GM18907 (cell line): Measurements from ENCODE around the gene KHSRP.
"Not testable (repeated sequence)": the region's sequence is repeated elsewhere in the genome, so short reads cannot be mapped to it uniquely, and the experiment has no call there.

ENCODE experiments used
- ATAC-seq: cut with Tn5 transposase; IDR thresholded peaks from one replicate; pipeline ENCODE4 v1.9.1; 2021; ENCODE audit warnings: mild to moderate bottlenecking, moderate library complexity; ENCODE audit not compliant: unreplicated experiment

The KHSRP gene

DNA sequence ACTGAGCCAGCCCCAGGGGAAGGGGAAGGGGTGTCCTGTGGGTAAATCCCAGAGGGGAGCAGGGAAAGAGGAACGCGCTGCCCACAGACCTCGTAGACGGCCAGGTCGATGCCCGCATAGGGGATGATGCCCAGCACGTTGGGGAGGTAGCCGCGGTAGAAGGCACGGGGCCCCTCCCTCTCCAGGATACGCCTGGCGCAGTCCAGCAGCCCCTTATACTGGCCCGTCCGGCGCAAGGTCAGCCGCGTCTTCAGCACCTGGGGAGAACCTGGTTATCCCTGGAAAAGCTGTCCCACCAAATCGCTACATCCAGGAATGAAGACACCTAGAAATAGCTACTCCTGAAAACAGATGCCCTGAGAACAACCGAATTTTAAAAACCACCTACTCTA, 27.6 kb upstream of the KHSRP start:
- ATAC-seq, result no peak

- no peak for ATAC-seq
Observed at GRCh38 chr19:6451583-6452222, 27.1 kb upstream of the KHSRP start.

GRCh38 chr19:6450166-6450565, 25.6 kb upstream of the KHSRP start:
- no peak for ATAC-seq

DNA sequence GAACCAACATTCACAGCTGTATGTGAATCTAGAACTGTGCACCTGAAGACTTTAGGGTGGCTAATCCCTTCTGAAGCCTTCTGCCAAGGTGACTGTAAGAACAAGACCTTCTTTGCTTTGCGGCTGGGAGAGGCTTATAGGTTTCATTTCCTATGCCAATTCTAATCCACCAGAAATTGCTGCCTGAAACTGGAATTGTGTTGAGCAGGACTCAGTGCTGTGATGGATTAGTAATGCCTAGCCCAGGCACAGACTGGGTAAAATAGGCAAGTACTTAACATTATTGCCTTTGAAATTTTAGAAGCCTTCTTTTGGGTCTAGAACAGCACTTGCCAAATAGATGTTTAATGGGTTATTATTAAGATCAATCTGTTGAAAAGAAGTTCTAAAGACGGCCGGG, 23.4 kb upstream of the KHSRP start:
- ATAC-seq, result no peak

DNA sequence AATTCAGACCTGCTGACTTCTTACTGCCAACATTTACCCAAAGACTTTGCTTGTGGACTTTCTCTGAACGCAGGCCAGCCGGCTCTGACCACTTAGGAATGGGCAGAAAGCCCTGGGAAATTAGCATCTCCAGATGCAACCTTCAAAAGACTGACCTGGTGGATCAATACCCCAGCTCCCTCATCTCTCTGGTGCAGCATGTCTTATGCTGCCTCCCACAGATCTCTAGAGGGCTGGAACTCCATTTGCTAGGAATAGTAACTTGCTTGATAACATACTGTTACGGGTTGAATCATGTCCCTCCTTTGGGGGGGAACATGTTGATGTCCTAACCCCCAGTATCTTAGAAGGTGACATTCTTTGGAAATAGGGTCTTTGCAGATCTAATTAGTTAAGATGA, 21.8 kb upstream of the KHSRP start:
- ATAC-seq, result no peak

DNA sequence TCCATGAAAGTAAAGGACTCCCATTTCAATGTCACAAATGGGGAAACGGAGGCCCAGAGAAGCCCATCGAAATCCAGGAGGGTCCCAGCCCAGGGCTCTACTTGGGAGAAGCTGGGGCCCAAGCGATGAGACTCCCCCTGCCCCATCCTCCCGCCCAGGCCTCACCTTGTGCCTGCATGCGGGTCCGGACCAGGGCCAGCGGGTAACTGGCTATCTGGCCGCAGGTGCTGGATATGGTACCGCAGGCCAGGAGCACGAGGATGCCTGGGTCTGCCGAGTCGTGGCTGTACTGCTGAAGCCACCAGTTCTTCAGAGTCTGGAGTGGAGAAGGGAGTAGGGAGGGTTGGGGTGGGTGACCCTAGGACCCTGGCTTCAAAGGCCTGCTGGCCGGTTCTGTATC, 19.4 kb upstream of the KHSRP start:
- no peak for ATAC-seq

GRCh38 chr19:6442087-6442688, 17.6 kb upstream of the KHSRP start:
- no peak for ATAC-seq

- no peak for ATAC-seq
Observed at GRCh38 chr19:6440905-6441304, 16.3 kb upstream of the KHSRP start.

DNA sequence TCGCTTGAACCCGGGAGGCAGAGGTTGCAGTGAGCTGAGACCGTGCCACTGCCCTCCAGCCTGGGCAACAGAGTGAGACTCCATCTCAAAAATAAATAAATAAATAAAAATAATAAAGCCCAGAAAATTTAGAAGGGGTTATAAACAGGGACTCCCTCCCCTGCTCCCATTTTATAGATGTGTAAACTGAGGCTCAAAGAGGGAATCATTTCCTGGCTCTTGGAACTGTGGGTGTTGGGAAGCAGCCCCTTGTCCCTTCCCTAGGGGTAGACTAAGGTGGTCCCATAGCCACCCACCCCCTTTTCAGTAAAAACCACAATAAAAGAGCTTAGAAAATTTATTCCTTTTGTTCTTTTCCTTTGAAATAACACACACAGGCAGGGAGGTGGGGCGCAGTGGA, 15.1 kb upstream of the KHSRP start:
- no peak for ATAC-seq

- no peak for ATAC-seq
Observed at GRCh38 chr19:6433663-6434062, 9.1 kb upstream of the KHSRP start, which contains the start of gene SLC25A41. TSS of gene SLC25A41 (minus strand) at chr19:6433763. CDS start at chr19:6433693, 70 bp downstream.

- no peak for ATAC-seq
Observed at GRCh38 chr19:6433165-6433564, 8.6 kb upstream of the KHSRP start.

GRCh38 chr19:6431891-6432290, 7.3 kb upstream of the KHSRP start:
- ATAC-seq, result no peak

GRCh38 chr19:6429419-6430221, 5.0 kb upstream of the KHSRP start:
- no peak for ATAC-seq

DNA sequence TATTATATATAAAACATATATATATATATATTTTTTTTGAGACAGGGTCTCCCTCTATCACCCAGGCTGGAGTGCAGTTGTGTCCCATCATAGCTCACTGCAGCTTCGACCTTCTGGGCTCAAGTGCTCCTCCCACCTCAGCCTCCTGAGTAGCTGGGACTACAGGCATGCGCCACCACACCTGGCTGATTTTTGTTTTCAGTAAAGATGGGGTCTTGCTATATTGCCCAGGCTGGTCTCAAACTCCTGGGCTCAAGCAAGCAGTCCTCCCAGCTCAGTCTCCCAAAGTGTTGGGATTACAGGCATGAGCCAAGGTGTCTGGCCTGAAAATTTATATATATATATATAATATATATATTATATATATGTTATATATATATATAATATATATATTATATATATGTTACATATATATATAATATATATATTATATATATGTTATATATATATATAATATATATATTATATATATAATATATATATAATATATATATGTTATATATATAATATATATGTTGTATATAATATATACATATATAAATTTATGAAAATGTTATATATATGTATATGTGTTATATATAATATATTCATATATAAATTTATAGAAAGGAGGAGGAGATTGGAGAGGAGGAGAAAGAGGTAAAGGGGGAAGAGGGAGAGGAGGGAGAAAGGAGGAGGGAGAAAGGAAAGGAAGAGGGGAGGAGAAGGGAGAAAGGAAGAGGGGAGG, 4.2 kb upstream of the KHSRP start:
- not testable (repeated sequence) for ATAC-seq

- no peak for ATAC-seq
Observed at GRCh38 chr19:6427131-6427530, 2.5 kb upstream of the KHSRP start.

DNA sequence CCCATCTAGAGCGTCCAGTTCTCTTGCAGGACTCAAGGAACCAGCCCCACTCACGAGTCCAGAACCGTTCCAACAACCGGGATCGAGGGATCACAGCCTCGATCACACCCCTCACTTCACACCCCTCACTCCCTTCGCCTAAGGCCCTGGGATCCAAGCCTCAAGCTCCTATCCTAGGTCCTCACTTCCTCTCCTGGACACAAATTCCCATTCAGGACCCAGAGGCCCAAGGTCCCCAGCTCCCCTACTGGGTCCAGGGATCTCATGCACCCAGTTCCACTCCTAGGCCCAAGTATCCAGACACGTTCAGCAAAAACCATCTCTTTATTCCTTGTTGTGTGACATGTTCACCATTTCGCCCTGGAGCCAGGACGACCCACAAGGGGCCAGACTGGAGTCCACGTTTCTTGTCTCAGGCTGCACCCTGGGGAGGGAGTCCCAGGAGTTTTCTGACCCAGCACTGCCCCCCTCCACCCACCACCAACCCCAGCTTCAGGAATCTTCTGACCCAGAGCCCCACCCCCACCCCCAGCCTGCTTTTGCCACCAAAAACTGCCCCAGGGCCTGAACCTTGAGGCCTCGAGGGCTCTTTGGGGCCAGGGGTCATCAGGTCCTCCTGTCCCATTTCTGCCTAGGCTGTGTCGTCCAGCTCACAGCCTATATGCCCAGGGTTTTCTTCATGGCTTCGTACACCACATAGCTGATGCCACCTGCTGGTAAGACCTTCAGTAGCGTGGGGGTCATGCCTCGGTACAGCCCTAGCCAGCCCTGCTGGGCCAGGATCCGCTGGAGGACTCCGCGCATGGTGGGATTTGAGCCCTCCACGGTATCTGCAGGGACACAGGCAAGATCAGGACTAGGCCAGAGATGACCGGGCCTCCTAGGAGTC, 1.4 kb upstream of the KHSRP start:
- no peak for ATAC-seq

DNA sequence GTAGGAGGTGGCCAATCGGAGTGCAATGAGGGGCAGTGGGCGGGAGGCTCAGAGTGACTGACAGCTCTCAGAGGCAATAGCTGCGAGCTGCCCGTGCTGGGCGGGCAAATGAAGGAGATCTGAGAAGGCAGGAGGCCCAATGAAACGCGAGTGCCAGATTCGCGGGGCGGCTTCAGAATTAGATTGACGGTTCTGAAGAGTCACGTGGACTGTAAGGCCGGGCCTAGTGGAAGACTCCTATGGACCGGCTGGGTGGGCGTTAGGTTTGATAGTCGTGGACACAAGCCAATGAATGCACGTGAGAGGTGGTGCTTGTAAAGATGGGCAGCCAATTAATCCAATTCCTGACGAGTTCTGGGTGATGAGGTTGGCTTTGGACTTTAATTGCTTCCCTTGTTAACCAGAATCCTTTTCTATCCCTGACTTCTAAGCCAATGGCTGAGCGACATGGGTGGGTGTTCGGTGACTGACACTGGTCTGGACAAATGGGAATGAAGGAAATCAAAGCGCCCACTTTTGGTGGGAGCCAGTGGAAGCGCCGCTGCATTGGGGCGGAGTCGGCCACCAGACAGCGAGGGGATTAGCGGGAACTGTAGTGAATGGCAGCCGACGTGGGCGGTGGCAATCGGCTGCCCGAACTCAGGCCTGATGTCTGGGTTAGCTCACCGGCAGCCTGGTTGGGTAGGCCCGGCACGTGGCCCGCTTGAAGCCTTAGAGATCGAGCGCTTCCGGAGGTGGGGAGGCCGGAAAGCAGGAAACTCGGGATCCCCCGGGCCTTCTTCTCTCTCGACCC, 524 bp upstream of the KHSRP start:
- peak; percentile 90 for ATAC-seq

DNA sequence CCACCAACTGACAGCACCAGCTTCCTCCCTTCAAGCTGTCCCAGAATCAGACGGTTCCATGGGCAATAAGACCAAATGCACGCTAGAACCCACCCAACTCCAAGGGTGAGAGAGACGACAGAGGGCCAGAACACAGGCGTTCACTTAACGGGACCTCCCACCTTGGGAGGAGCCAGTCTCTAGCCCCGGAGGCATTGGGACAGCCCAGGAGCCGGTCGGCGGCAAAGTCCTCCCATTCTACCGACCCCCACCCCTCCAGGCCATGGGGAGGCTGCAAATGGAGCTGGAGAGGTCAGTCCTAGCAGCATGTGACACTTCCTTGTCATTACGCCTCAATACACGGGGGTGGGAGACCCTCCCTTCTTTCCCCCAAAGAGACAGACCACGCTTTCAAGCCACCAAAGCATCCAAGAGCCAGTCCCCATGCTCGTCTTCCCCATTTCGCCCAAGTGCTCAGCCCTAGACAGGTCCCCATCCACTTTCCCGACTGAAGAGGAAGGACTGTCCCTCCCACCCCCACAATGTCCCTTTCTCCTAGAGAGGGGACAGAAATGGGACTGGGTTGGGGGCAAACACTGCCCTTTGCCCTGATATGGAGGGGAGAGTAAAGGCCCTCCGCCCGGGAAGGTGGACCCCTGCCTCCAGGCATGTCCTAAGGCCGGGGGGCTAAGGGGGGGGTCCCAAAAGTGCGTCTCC, 964 bp downstream of the KHSRP start:
- no peak for ATAC-seq
